Spleen (tissue), 7 donors: ENCODE results near the gene FAM216B.

ENCODE experiments used
- POLR2A ChIP-seq, 3 donors: fragments of 450-650 bp; IDR thresholded peaks; one replicate each; pipeline ENCODE4 v1.5.1; 2017; ENCODE audit warnings: antibody characterized with exemption in 3 of 3, mild to moderate bottlenecking in 1 of 3
- TF ChIP-seq, protein P1 (sequence below), 11 experiments: fragments of 200-600 bp in 7 of 11; fragments of 450-650 bp in 4 of 11; sonication (generic) in 4 of 11; IDR thresholded peaks in 8 of 11; conservative IDR thresholded peaks in 3 of 11; 1 replicate in 7 of 11; 2 replicates in 4 of 11; pipeline versions ENCODE4 v1.4.0 to v1.8.0; 2016 to 2021; ENCODE audit warnings: antibody characterized with exemption in 11 of 11, inconsistent platforms in 4 of 11, mild to moderate bottlenecking in 1 of 11
- donor health status: DM: no; HTN: no; CAD: no; lungs with moderate emphysema.
- donor health status: DM: no; HTN: no; CAD: no.
- donor health status: DM: no; HTN: no; CAD: no.

DNA sequence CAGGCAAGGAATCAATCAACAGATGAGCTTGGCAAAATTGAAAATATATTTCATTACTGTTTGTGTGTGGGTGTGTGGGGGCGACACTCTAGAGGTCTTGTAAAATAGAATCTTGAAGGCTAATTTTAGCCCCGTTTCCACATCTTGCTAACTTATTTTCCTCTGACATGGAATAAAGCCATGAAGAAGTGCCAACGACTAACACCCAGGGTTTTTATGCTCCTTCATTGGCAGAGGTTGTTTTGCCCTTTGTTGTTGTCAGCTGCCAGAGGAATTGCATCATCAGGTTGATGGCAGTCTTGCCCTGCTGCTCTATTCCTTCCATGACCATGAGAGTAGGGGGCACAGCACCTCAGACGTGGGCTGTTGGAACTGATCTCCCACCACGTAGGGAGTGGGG, 30.6 kb upstream of the FAM216B start:
- TF ChIP-seq, protein P1, sequence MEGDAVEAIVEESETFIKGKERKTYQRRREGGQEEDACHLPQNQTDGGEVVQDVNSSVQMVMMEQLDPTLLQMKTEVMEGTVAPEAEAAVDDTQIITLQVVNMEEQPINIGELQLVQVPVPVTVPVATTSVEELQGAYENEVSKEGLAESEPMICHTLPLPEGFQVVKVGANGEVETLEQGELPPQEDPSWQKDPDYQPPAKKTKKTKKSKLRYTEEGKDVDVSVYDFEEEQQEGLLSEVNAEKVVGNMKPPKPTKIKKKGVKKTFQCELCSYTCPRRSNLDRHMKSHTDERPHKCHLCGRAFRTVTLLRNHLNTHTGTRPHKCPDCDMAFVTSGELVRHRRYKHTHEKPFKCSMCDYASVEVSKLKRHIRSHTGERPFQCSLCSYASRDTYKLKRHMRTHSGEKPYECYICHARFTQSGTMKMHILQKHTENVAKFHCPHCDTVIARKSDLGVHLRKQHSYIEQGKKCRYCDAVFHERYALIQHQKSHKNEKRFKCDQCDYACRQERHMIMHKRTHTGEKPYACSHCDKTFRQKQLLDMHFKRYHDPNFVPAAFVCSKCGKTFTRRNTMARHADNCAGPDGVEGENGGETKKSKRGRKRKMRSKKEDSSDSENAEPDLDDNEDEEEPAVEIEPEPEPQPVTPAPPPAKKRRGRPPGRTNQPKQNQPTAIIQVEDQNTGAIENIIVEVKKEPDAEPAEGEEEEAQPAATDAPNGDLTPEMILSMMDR (IDR thresholded peaks at IDR 0.05 in 8 of 11, conservative IDR thresholded peaks at IDR 0.05 in 3 of 11), result no peak
- TF ChIP-seq POLR2A (IDR thresholded peaks at IDR 0.05), result no peak
